NCI-H2227 (cell line): ENCODE data around the gene MARK1.

Experiments
- DNase-seq: peaks from one replicate; lab custom pipeline; 2025; ENCODE audit not compliant: unreplicated experiment; lab: John Stamatoyannopoulos, UW

The MARK1 gene

GRCh38 chr1:220527908-220528678 is at the start of gene MARK1:
Gene MARK1, plus strand, starts transcription at chr1:220528136. Its CDS starts 687 bp downstream, at chr1:220528823.
- peak; percentile 55 for DNase-seq

GRCh38 chr1:220483700-220484099 is 44.2 kb upstream of the MARK1 start:
- no peak for DNase-seq

GRCh38 chr1:220484135-220484534 is 43.8 kb upstream of the MARK1 start:
- no peak for DNase-seq

- DNase-seq, result no peak
Observed at GRCh38 chr1:220485131-220485530, 42.8 kb upstream of the MARK1 start.

- no peak for DNase-seq
Observed at GRCh38 chr1:220485791-220486190, 42.1 kb upstream of the MARK1 start.

GRCh38 chr1:220487297-220487820 is 40.6 kb upstream of the MARK1 start:
- DNase-seq, result no peak

GRCh38 chr1:220491891-220492290 is 36.0 kb upstream of the MARK1 start:
- DNase-seq, result no peak

- DNase-seq, result no peak
Observed at GRCh38 chr1:220497220-220497947, 30.6 kb upstream of the MARK1 start.

GRCh38 chr1:220498188-220498587 is 29.7 kb upstream of the MARK1 start:
- DNase-seq, result no peak

- no peak for DNase-seq
Observed at GRCh38 chr1:220500372-220500771, 27.6 kb upstream of the MARK1 start.

GRCh38 chr1:220504329-220504728 is 23.6 kb upstream of the MARK1 start:
- no peak for DNase-seq

- no peak for DNase-seq
Observed at GRCh38 chr1:220507085-220507484, 20.9 kb upstream of the MARK1 start.

GRCh38 chr1:220511179-220511578 is 16.8 kb upstream of the MARK1 start:
- DNase-seq, result no peak

GRCh38 chr1:220511785-220512184 is 16.2 kb upstream of the MARK1 start:
- DNase-seq, result no peak

GRCh38 chr1:220513834-220514233 is 14.1 kb upstream of the MARK1 start:
- DNase-seq, result no peak

GRCh38 chr1:220514256-220514655 is 13.7 kb upstream of the MARK1 start:
- no peak for DNase-seq

- DNase-seq, result no peak
Observed at GRCh38 chr1:220516014-220516721, 11.8 kb upstream of the MARK1 start.

- no peak for DNase-seq
Observed at GRCh38 chr1:220516722-220517042, 11.3 kb upstream of the MARK1 start.

- no peak for DNase-seq
Observed at GRCh38 chr1:220521778-220522177, 6.2 kb upstream of the MARK1 start.

GRCh38 chr1:220526294-220526693 is 1.6 kb upstream of the MARK1 start:
- no peak for DNase-seq

- no peak for DNase-seq
Observed at GRCh38 chr1:220527279-220527907, 543 bp upstream of the MARK1 start.
